HG02798 (cell line): ENCODE results near the gene CD4.
"Not testable (repeated sequence)": the region's sequence is repeated elsewhere in the genome, so short reads cannot be mapped to it uniquely, and the experiment has no call there.

Experiments
- ATAC-seq: cut with Tn5 transposase; IDR thresholded peaks from one replicate; pipeline ENCODE4 v1.9.1; 2021; ENCODE audit warnings: mild to moderate bottlenecking; ENCODE audit not compliant: unreplicated experiment, poor library complexity

CD4 gene

GRCh38 chr12:6788972-6789924 is at the start of gene CD4:
Gene CD4 (plus strand): TSS chr12:6789528. CDS start chr12:6800139, 10,611 bp downstream.
- ATAC-seq, result no peak

GRCh38 chr12:6742080-6742479 is 47.2 kb upstream of the CD4 start:
- not testable (repeated sequence) for ATAC-seq

- no peak for ATAC-seq
These were observed 46.5 kb upstream of the CD4 start for GRCh38 chr12:6742834-6743233.

- ATAC-seq, result not testable (repeated sequence)
These were observed 46.0 kb upstream of the CD4 start for GRCh38 chr12:6743300-6743699.

- no peak for ATAC-seq
These were observed 43.4 kb upstream of the CD4 start for GRCh38 chr12:6745741-6746525.

GRCh38 chr12:6747216-6747615 is 42.1 kb upstream of the CD4 start:
- ATAC-seq, result no peak

GRCh38 chr12:6748761-6749160 is 40.6 kb upstream of the CD4 start:
- no peak for ATAC-seq

GRCh38 chr12:6750506-6750905 is 38.8 kb upstream of the CD4 start:
- no peak for ATAC-seq

- no peak for ATAC-seq
These were observed 37.6 kb upstream of the CD4 start for GRCh38 chr12:6751767-6752166.

GRCh38 chr12:6752167-6752920 is 37.0 kb upstream of the CD4 start:
- ATAC-seq, result no peak

GRCh38 chr12:6752921-6753771 is 36.2 kb upstream of the CD4 start, which contains the start of gene MLF2:
Gene MLF2 (minus strand): TSS chr12:6753141. CDS start chr12:6752334, 807 bp downstream.
- peak; percentile 92 for ATAC-seq

- ATAC-seq, result no peak
These were observed 35.5 kb upstream of the CD4 start for GRCh38 chr12:6753772-6754356.

- no peak for ATAC-seq
These were observed 34.9 kb upstream of the CD4 start for GRCh38 chr12:6754411-6754810.

GRCh38 chr12:6757028-6757690 is 32.2 kb upstream of the CD4 start:
- no peak for ATAC-seq

- ATAC-seq, result no peak
These were observed 30.7 kb upstream of the CD4 start for GRCh38 chr12:6758506-6759095.

- no peak for ATAC-seq
These were observed 29.6 kb upstream of the CD4 start for GRCh38 chr12:6759741-6760140.

- ATAC-seq, result no peak
These were observed 25.9 kb upstream of the CD4 start for GRCh38 chr12:6763380-6763779.
